ENCODE results near the gene ARF1. TPM values are rescaled to one million over a fixed set of nuclear protein-coding genes. Genes with fewer than 3 reads are reported as not detected.

Gene ARF1
- polyA plus RNA-seq, 4 donors, result 326 to 381 (median 336) TPM

DNA sequence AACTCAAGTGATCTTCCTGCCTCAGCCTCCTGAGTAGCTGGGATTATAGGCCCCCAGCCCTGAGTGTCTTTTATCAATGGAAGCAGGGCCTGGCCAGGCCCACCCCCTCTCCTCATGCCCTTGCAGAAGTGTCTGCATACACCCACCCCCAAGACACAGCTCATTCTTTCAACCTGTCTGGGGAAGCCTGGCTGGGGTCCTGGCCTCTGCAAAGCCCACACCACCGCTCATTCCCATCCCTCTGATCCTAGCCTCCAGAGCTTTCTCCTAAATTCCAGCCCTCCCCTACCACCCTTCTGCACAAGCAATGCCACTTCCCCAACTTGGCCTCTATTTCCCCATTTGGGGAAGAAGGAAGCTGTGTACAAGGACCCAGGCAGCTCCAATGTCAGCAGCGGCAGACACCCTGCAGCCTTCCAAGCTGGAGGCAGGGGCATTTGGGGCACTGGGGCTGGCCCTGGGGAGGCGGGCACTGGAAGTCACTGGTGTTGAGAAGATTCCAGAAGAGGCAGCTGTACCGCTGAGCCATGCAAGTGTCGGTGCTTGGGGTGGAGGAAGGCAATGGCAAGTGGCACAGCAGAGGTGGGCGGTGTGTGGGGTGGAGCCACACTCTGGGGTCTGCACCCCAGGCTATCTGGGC is 33.7 kb upstream of the ARF1 start:
- DNase-seq (ENCODE audit: low read depth in 4 of 4, low spot score in 3 of 4), result no peak

DNA sequence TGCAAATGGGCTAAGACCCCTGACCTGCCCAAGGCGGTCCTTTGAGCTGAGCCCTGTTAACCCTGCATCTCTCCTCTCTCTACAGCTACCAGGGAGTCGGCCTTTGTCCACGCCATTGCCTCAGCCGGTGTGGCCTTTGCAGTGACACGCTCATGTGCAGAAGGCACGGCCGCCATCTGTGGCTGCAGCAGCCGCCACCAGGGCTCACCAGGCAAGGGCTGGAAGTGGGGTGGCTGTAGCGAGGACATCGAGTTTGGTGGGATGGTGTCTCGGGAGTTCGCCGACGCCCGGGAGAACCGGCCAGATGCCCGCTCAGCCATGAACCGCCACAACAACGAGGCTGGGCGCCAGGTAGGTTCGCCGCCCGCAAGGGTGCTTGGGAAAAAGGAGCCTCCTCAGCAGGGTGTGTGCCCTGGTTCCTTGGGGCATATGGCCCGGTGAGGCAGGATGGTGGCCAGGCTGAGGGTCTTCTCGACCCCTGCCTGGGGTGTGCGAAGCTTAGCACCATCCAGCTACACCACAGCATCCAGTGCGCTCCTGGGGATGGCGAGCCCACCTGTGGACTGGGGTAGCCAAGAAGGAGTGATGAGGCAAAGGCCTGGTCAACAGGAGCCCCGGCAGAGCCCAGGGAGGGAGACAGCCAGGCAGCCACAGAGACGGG is 31.8 kb upstream of the ARF1 start:
- no peak for DNase-seq (ENCODE audit: low read depth in 4 of 4, low spot score in 3 of 4)

DNA sequence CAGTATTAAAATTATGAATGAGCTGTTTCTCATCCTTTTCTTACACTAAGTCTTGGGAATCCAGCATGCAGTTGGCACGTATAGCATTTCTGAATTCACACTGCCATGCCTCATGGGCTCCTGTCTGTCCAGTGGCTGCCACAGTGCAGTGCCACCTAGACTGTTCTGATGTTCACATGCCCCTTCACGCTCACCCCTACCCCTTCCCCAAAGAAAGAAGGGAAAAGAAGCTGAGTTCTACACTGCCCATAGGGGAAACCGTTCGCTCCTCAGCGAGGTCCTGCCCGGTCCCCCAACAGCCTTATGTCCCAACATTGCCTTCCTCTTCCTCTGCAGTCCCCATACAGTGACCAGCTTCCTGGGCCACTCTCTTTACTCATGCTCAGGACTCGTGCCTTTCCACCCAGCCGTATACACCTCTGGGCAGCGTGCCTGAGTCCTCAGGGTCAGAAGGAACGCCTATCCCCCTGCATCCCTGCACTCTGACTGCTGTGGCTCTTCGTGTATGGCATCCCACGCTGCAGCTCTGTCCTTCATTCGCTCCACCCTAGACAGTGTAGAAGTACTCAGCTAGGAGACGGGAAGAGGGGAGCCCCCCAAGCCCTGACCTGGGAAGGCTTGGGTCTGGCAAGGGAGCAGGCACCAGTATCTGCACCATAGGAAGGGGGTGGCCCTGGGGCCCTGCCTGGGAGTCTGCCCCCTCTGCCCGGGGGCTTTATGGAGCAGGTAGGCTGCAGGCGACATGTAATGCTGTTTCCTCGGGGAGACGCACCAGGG is 24.1 kb upstream of the ARF1 start:
- no peak for DNase-seq (ENCODE audit: low read depth in 4 of 4, low spot score in 3 of 4)

DNA sequence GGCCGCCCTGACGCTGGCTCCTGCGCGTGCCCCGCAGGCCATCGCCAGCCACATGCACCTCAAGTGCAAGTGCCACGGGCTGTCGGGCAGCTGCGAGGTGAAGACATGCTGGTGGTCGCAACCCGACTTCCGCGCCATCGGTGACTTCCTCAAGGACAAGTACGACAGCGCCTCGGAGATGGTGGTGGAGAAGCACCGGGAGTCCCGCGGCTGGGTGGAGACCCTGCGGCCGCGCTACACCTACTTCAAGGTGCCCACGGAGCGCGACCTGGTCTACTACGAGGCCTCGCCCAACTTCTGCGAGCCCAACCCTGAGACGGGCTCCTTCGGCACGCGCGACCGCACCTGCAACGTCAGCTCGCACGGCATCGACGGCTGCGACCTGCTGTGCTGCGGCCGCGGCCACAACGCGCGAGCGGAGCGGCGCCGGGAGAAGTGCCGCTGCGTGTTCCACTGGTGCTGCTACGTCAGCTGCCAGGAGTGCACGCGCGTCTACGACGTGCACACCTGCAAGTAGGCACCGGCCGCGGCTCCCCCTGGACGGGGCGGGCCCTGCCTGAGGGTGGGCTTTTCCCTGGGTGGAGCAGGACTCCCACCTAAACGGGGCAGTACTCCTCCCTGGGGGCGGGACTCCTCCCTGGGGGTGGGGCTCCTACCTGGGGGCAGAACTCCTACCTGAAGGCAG is 23.4 kb upstream of the ARF1 start:
- DNase-seq (ENCODE audit: low read depth in 4 of 4, low spot score in 3 of 4), result no peak

DNA sequence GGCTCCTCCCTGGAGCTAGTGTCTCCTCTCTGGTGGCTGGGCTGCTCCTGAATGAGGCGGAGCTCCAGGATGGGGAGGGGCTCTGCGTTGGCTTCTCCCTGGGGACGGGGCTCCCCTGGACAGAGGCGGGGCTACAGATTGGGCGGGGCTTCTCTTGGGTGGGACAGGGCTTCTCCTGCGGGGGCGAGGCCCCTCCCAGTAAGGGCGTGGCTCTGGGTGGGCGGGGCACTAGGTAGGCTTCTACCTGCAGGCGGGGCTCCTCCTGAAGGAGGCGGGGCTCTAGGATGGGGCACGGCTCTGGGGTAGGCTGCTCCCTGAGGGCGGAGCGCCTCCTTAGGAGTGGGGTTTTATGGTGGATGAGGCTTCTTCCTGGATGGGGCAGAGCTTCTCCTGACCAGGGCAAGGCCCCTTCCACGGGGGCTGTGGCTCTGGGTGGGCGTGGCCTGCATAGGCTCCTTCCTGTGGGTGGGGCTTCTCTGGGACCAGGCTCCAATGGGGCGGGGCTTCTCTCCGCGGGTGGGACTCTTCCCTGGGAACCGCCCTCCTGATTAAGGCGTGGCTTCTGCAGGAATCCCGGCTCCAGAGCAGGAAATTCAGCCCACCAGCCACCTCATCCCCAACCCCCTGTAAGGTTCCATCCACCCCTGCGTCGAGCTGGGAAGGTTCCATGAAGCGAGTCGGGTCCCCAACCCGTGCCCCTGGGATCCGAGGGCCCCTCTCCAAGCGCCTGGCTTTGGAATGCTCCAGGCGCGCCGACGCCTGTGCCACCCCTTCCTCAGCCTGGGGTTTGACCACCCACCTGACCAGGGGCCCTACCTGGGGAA is 22.7 kb upstream of the ARF1 start:
- no peak for DNase-seq (ENCODE audit: low read depth in 4 of 4, low spot score in 3 of 4)

DNA sequence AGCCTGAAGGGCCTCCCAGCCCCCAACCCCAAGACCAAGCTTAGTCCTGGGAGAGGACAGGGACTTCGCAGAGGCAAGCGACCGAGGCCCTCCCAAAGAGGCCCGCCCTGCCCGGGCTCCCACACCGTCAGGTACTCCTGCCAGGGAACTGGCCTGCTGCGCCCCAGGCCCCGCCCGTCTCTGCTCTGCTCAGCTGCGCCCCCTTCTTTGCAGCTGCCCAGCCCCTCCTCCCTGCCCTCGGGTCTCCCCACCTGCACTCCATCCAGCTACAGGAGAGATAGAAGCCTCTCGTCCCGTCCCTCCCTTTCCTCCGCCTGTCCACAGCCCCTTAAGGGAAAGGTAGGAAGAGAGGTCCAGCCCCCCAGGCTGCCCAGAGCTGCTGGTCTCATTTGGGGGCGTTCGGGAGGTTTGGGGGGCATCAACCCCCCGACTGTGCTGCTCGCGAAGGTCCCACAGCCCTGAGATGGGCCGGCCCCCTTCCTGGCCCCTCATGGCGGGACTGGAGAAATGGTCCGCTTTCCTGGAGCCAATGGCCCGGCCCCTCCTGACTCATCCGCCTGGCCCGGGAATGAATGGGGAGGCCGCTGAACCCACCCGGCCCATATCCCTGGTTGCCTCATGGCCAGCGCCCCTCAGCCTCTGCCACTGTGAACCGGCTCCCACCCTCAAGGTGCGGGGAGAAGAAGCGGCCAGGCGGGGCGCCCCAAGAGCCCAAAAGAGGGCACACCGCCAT is 21.9 kb upstream of the ARF1 start:
- DNase-seq (ENCODE audit: low read depth in 4 of 4, low spot score in 3 of 4), result no peak

DNA sequence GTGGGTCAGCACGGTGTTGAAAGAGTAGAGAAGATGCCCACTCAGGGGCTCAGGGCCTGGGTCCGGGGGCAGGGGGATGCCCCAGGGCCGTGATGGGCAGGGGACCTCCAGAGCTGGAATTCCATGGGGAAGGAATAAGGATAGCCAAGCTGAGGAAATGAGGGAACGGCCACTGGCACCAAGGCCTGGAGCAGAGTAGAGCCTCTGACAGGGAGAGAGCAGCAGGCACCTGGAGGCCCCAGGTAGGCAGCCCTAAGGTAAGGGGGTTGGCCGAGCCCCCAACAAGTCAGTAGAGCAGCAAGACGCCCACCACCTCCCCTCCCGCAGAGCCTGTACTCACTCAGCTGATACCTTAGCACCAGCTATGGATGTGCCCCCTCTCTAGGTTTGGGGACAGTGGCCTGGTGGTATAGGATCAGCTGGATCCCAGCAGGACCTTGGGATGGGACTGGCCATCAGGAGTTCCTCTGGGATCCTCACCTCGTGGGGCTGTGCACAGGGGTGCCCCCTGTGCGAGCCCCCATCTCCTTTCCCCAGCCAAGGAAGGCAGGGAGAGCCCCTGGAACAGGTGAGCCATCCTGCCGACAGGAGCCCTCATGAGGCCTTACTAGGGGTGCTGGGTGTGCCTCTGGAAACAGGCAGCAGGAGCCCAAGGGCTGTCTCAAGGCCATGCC is 21.0 kb upstream of the ARF1 start:
- DNase-seq (ENCODE audit: low read depth in 4 of 4, low spot score in 3 of 4), result no peak

DNA sequence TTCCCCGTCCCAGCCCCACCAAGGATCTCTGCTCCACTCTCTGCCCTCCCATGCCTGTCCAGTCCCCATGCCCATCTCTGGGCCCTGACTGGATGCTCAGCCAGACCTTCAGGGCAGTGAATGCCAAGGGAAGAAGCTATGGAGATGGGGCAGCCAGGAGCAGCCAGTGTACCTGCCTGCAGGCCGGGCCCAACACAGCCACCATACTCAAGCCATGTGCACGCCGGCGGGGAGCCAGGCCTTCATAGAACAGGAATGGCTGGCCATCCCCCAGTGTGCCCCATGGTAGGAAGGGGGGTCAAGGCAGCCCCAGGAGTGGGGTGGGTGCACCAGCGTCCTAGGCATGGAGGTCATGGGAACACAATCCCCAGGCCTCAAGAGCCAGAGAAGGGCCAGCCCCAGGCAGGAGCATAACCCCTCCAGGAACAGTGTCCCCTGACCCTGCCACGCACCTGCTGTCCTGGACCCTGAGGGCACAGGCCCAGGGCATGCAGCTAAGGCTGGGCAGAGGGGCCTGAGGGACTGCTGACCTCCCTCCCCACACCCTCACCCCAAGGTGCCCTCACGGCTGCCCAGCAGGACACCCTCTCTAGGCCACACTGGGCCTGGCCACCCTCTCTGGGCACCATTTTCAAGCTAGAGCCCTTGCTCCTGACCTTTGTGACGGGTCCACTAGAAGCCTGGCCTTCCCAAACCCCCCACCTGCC is 20.3 kb upstream of the ARF1 start:
- DNase-seq (ENCODE audit: low read depth in 4 of 4, low spot score in 3 of 4), result no peak

DNA sequence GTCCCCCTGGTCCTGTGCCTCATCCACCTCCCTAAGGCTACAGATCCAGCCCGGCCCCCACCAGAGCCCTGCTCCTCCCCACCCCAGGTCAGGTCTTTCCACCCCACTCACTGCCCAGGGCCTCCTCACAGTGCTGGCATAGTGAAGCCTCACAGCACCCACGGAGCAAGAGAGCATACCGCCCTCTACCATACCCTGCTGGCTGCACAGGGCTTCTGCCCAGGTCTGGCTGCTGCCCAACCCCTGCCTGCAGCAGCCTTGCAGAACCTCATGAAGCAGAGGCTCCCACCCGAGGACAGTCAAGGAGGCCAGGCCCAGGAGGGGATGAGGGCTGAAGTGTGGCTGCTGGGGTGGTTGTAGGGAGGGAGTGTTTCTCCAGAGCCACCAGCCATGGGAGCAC is 19.7 kb upstream of the ARF1 start:
- no peak for DNase-seq (ENCODE audit: low read depth in 4 of 4, low spot score in 3 of 4)

DNA sequence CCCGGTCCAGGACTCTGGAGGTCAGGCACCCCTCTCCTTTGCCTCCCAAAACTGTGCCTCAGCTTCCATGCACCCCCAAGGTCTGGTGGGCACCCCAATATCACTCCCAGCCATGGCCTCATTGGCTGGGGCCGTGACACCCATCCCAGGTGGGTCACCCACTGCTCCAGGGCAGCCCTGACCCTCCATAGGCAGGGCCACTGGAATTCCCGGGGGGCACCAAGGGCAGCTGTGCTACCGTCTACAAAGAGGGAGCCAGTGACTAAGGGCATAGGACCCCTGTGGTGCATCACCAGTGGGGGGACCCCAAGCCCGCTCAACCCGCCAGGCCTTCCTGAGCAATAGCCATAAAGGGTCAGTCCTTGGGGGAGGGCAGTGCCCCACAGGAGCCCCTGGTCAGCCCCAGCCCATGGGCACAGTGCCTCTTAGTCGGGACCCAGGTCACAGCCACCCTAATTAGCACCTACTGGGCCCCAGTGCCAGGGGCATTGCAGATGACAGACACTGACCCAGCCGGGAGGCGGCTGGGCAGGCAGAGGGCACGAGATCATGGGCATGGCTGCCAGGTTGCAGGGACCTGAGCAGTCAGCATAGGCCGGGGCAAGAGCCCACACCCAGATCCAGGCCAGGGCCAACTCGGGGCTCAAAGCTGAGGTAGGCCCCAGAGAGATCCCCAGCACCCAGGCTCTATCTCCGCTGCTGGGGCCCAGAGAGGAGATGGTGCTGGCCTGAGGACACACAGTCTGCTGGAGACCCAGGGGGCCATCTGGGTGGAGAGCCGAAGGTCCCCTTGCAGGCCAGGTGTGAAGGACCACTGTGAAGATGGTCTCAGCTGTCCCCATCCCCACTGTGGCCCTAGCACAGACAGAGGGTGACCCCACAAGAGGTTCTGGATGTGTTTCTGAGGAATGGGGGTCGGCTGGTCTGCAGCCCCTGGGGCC is 19.0 kb upstream of the ARF1 start:
- DNase-seq (ENCODE audit: low read depth in 4 of 4, low spot score in 3 of 4), result no peak

DNA sequence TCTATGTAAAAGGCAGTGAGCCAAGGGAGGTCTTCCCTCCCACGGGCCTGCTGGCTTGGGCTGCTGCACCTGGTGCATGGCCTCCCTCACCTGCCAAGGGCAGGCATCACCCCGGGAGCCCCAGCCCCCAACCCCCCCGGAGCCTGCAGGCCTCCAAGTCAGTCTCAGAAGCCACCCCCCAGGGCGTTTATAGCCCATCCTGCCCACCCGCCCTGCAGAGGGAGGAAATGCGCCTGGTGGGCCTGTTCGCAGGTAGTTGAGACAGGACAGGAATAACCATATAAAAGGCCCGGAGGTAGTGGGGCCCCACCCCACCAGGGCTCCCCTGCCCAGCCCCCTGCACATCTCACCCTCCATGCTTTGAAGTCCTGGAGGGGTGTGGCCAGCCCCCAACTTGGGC is 18.2 kb upstream of the ARF1 start:
- no peak for DNase-seq (ENCODE audit: low read depth in 4 of 4, low spot score in 3 of 4)

DNA sequence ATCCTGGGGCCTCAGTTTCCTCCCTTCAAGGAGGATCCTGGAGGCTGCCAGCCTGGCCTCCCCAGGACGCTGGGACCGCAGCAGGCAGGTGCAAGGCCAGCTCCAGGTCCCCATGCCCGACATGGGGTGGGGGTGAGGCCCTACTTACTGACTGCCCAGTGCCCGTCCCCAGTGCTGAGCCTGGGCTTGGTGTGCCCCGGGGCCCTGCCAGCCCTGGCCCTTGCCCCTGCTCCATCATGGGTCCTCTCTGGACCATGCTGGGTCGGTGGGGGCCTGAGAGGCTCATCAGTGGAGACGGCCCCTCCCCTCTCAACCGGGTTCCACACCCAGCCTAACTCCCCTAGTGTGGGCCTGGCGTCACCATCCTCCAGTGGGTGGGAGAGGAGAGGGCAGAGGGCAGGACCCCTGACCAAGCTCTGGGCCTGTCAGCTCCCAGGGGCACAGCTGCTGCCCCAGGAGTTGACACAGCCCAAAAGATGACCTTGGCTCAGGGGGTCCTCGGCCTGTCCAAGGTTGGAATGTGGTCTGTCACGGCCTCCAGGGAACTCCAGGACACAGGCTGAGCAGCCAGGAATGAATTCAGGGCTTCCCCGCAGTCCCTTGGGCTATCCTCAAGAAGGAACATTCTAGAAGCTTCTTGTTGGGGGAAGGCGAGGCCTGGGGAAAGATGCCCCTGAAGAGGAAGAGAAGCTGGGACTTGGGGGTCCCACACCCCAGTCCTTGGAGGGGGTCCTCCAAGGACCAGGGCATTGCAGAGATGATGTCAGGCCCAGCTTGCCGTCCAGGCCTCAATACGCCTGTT is 17.6 kb upstream of the ARF1 start:
- DNase-seq (ENCODE audit: low read depth in 4 of 4, low spot score in 3 of 4), result no peak

DNA sequence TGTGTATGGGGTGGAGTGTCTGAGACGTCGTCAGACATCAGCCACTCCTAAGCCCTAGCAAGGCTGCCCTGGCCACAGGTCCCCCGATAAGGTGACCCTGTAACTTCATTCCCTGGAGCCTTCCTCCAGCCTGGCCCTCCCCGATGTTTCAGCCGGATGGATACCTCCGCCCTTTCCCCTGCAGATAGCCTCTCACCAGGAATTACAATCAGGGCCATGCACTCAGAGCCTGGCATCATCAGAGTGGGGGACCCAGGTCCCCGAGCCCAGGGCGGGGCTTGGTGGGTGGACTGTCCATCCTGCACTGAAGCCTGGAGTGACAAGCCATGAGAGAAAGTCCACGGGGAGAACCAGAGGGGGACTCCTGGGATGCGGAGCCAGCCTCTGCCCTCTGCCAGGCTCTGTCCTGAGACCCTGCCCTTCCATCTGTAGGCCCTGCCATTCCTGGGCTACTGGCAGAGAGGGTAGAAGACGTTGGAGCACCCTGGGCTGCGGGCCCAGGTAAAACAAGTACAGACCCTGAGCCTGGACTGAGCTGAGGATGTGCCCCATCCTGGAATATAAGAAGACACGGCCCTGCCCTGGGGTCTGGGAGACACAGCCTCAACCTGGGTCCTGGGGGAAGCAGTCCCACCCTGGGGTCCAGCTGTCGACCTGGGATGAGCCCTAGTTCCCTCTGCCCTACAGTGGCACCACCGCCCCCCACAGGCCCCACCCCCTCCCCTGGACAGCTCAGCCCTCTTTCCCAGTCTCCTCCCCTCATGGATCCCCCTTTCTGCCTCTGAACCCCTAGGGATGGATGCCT is 16.8 kb upstream of the ARF1 start:
- no peak for DNase-seq (ENCODE audit: low read depth in 4 of 4, low spot score in 3 of 4)

DNA sequence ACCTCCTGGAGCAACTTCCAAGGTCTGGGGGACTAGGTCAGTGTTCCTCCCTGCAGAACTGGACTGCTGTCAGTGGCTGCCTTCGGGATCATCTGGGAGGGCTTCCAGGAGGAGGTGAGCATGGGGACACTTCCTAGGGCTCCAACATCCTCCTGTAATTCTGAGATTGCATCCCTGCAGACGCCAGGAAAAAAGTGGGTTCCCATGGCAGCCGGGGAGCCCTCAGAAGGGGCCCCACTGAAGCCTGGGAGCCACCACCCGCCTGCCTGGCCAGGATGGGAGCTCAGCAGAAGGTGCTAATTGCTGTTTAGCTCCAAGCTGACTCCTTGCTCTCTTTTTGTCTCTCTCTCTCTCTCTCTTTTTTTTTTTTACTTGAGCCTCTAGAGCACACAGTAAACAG is 16.1 kb upstream of the ARF1 start:
- no peak for DNase-seq (ENCODE audit: low read depth in 4 of 4, low spot score in 3 of 4)

DNA sequence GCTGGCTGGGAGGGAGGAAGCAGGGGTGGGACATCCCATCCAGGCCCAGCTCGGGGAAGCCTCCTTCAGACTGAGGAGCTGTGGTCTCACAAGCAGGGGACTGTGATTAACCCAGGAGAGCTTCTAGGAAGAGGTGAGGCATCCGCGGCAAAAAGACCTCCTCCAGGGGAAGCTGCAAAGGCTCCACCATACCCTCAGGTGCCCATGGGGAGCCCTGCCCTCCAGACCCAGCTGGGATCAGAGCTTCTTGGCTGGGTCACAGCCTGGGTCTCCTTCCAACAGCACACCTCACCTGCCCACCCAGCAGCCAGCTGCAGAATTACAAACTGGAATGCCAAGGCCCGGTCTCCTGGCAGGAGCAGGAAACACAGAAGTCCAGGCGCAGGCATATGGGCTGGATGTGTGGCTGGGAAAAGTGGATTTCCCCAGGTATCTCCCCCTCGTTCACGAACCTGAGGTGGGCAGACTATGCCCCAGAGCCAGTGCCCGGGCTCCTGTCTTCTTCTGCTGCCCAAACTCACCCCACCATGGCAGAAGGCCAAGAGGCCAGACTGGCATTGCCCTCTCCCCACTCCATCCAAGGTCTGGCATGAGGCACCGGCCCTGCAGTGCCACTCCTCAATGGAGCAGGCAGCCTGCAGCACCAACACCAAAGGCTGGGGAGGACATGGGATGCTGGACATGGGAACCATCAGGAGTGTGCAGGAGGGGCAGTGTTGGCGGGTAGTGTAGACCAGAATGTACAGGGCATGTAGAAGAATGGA is 15.4 kb upstream of the ARF1 start:
- no peak for DNase-seq (ENCODE audit: low read depth in 4 of 4, low spot score in 3 of 4)

All from right renal pelvis (tissue), 4 donors.